K562 (cell line): ENCODE data around the gene HIVEP1. TPM values are rescaled to one million over a fixed set of nuclear protein-coding genes. Genes with fewer than 3 reads are reported as not detected.

ENCODE experiments used
- BHLHE40 ChIP-seq: IDR thresholded peaks from 2 replicates; pipeline ENCODE4 v1.6.1; 2011; ENCODE audit warnings: low read length, improper control_type of control experiment
- C11orf30 ChIP-seq: fragments of 450-650 bp; IDR thresholded peaks from 2 replicates; pipeline ENCODE4 v1.6.1; 2016; ENCODE audit warnings: low read depth, mild to moderate bottlenecking
- CBFA2T3 ChIP-seq: fragments of 450-650 bp; IDR thresholded peaks from 2 replicates; pipeline ENCODE4 v1.6.1; 2017
- CBX1 ChIP-seq: sonication (generic); IDR thresholded peaks from 2 replicates; pipeline ENCODE4 v1.6.1; 2016; ENCODE audit warnings: antibody characterized with exemption, low read depth, mild to moderate bottlenecking
- CBX8 ChIP-seq: fragments of 200-600 bp; sonication (generic); IDR thresholded peaks from 2 replicates; pipeline ENCODE4 v1.6.1; 2012; ENCODE audit warnings: borderline replicate concordance, mixed run types, low read depth, mild to moderate bottlenecking, moderate library complexity, mixed read lengths, low read length, control low read depth, inconsistent platforms; ENCODE audit not compliant: poor library complexity, severe bottlenecking; ENCODE audit errors: extremely low read depth
- EP300 ChIP-seq: IDR thresholded peaks from 2 replicates; pipeline ENCODE4 v1.6.1; 2012; ENCODE audit warnings: low read length, improper control_type of control experiment
- EP400 ChIP-seq: fragments of 450-650 bp; IDR thresholded peaks from 2 replicates; pipeline ENCODE4 v1.6.1; 2017; ENCODE audit warnings: antibody characterized with exemption, mild to moderate bottlenecking, moderate library complexity
- HDAC2 ChIP-seq: fragments of 450-650 bp; IDR thresholded peaks from 2 replicates; pipeline ENCODE4 v1.6.1; 2016; ENCODE audit warnings: mild to moderate bottlenecking
- KLF6 ChIP-seq: fragments of 250-450 bp; sonication (Bioruptor Pico); IDR thresholded peaks from 2 replicates; pipeline ENCODE4 v1.4.0; 2020; ENCODE audit warnings: mild to moderate bottlenecking, moderate library complexity, borderline replicate concordance
- MAZ ChIP-seq, 2 experiments: fragments of 450-650 bp in 1 of 2; sonication (generic) in 1 of 2; formaldehyde crosslinking; IDR thresholded peaks in 1 of 2; conservative IDR thresholded peaks in 1 of 2; 2 replicates each; pipeline versions ENCODE4 v1.4.0 to v1.5.0; 2020; ENCODE audit warnings: mild to moderate bottlenecking in 1 of 2, missing genetic modification reagents in 1 of 2
- MCM2 ChIP-seq: fragments of 450-650 bp; IDR thresholded peaks from 2 replicates; pipeline ENCODE4 v1.6.1; 2017; ENCODE audit warnings: low read depth, mild to moderate bottlenecking
- MEIS2 ChIP-seq: fragments of 450-650 bp; IDR thresholded peaks from 2 replicates; pipeline ENCODE4 v1.6.1; 2014; ENCODE audit warnings: mild to moderate bottlenecking; ENCODE audit not compliant: partially characterized antibody
- MLLT1 ChIP-seq, 2 experiments: fragments of 450-650 bp; IDR thresholded peaks; 2 replicates each; pipeline ENCODE4 v1.6.1; 2016
- MYC ChIP-seq, 2 experiments: fragments of 250-450 bp in 1 of 2; sonication (Bioruptor Pico) in 1 of 2; IDR thresholded peaks; 2 replicates each; pipeline versions ENCODE4 v1.5.1 to v1.6.1; 2012 to 2021; ENCODE audit warnings: low read depth in 2 of 2, borderline replicate concordance in 1 of 2, improper control_type of control experiment in 1 of 2, low read length in 1 of 2, mild to moderate bottlenecking in 1 of 2, moderate library complexity in 1 of 2
- NRF1 ChIP-seq, 2 experiments: fragments of 450-650 bp; IDR thresholded peaks in 1 of 2; conservative IDR thresholded peaks in 1 of 2; 2 replicates each; pipeline ENCODE4 v1.6.1; 2014; ENCODE audit warnings: mild to moderate bottlenecking in 2 of 2
- POU5F1 ChIP-seq: fragments of 150-350 bp; IDR thresholded peaks from 2 replicates; pipeline ENCODE4 v1.6.1; 2014; ENCODE audit warnings: borderline replicate concordance, low read length, low read depth, mild to moderate bottlenecking; ENCODE audit not compliant: partially characterized antibody
- PPARD ChIP-seq: fragments of 250-450 bp; sonication (Bioruptor Pico); IDR thresholded peaks from 2 replicates; pipeline ENCODE4 v1.8.0; 2022; ENCODE audit warnings: inconsistent platforms, mild to moderate bottlenecking, moderate library complexity
- SNRNP70 ChIP-seq: fragments of 200-400 bp; formaldehyde crosslinking; optimal IDR thresholded peaks from 2 replicates; pipeline ENCODE3; 2017; ENCODE audit warnings: low read depth, low read length
- ZBTB5 ChIP-seq: fragments of 450-650 bp; IDR thresholded peaks from 2 replicates; pipeline ENCODE4 v1.6.1; 2017; ENCODE audit warnings: antibody characterized with exemption
- ZNF197 ChIP-seq: fragments of 200-800 bp; sonication (Bioruptor generic); IDR thresholded peaks from 2 replicates; pipeline ENCODE4 v1.6.1; 2016; ENCODE audit warnings: low read depth, missing genetic modification characterization, missing compliant biosample characterization
- ZNF224 ChIP-seq: sonication (generic); formaldehyde crosslinking; IDR thresholded peaks from 2 replicates; pipeline ENCODE4 v1.8.0; 2022; ENCODE audit warnings: mild to moderate bottlenecking, missing genetic modification reagents
- ZNF780A ChIP-seq: fragments of 250-450 bp; sonication (Bioruptor Pico); IDR thresholded peaks from 2 replicates; pipeline ENCODE4 v1.5.0; 2021; ENCODE audit warnings: mild to moderate bottlenecking
- polyA plus RNA-seq, 8 experiments: library from polyadenylated mRNA; depleted of rRNA in 4 of 8; stranded (reverse) in 5 of 8; unstranded in 3 of 8; fragments of >200 nt; fragmentation: Nextera tagmentation in 2 of 8; fragmentation: Illumina TruSeq in 1 of 8; extraction: Ambion mirVana in 2 of 8; extraction: Trizol in 1 of 8; gene quantifications; 2 replicates each; pipeline versions ENCODE4 v1.2.1 to v1.2.3, GENCODE V29; 2011 to 2014; ENCODE audit warnings: inconsistent platforms in 1 of 8, missing spikeins in 1 of 8
- total RNA-seq, 7 experiments: library from RNA; depleted of rRNA in 6 of 7; stranded (reverse); fragments of >200 nt in 6 of 7; fragmentation: Illumina TruSeq in 2 of 7; extraction: Trizol in 2 of 7; gene quantifications; 2 replicates each; pipeline versions ENCODE4 v1.2.1 to v1.2.3, GENCODE V29; 2011 to 2021; ENCODE audit warnings: low replicate concordance in 1 of 7
- TF ChIP-seq, protein P1 (sequence below), 2 experiments: fragments of 450-650 bp; conservative IDR thresholded peaks; 2 replicates each; pipeline ENCODE4 v1.6.1; 2017; ENCODE audit warnings: mild to moderate bottlenecking in 2 of 2, moderate library complexity in 2 of 2

Gene HIVEP1
- total and polyA plus RNA-seq, 9 of the 15 experiments (the other 6 are each of a cell fraction or from before 2014, with no cell fraction given) = 6.0 to 33.3 (median 21.7) TPM

- TF ChIP-seq, protein P1, sequence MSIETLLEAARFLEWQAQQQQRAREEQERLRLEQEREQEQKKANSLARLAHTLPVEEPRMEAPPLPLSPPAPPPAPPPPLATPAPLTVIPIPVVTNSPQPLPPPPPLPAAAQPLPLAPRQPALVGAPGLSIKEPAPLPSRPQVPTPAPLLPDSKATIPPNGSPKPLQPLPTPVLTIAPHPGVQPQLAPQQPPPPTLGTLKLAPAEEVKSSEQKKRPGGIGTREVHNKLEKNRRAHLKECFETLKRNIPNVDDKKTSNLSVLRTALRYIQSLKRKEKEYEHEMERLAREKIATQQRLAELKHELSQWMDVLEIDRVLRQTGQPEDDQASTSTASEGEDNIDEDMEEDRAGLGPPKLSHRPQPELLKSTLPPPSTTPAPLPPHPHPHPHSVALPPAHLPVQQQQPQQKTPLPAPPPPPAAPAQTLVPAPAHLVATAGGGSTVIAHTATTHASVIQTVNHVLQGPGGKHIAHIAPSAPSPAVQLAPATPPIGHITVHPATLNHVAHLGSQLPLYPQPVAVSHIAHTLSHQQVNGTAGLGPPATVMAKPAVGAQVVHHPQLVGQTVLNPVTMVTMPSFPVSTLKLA (conservative IDR thresholded peaks at IDR 0.05) = peak in 1 of 2 experiments; percentile 70; a peak in 2 of 4 replicates
- TF ChIP-seq ZBTB5 = no peak
- peak; percentile 49 for TF ChIP-seq MEIS2
- no peak for TF ChIP-seq CBX8
- TF ChIP-seq CBFA2T3 = peak; percentile 42; the same call in 1 of the 2 replicates
- no peak for TF ChIP-seq NRF1 (conservative IDR thresholded peaks at IDR 0.05 in 1 of 2, IDR thresholded peaks at IDR 0.05 in 1 of 2)
- TF ChIP-seq MCM2 = no peak
- TF ChIP-seq KLF6 (CRISPR knock-in tag) = no peak
- peak in 1 of 2 experiments; percentile 65; a peak in 1 of 4 replicates for TF ChIP-seq MLLT1 (IDR thresholded peaks at IDR 0.05)
- 0 out of 2 replicates have a peak, but pooled peaks have one; percentile 15 for TF ChIP-seq HDAC2
- TF ChIP-seq BHLHE40 = peak; percentile 61; the same call in 1 of the 2 replicates
- TF ChIP-seq POU5F1 = no peak
- no peak for TF ChIP-seq ZNF780A
- TF ChIP-seq SNRNP70 = no peak
- 0 out of 4 replicates have a peak, but pooled peaks of 1 of the 2 experiments have one; percentile 30 for TF ChIP-seq MAZ (CRISPR knock-in tag; conservative IDR thresholded peaks at IDR 0.05 in 1 of 2, IDR thresholded peaks at IDR 0.05 in 1 of 2)
- no peak for TF ChIP-seq ZNF224
- peak; percentile 71; the same call in 1 of the 2 replicates for TF ChIP-seq CBX1
- peak; percentile 89 for TF ChIP-seq MYC (IDR thresholded peaks at IDR 0.05; ENCODE audit: low read depth, low read length)
- TF ChIP-seq MYC (CRISPR knock-in tag; IDR thresholded peaks at IDR 0.05; ENCODE audit: borderline replicate concordance, low read depth) = no peak
- peak; percentile 45; the same call in 1 of the 2 replicates for TF ChIP-seq EP300
- TF ChIP-seq PPARD (CRISPR knock-in tag) = no peak
- TF ChIP-seq C11orf30 = 0 out of 2 replicates have a peak, but pooled peaks have one; percentile 12
- peak; percentile 62; the same call in 1 of the 2 replicates for TF ChIP-seq EP400
- no peak for TF ChIP-seq ZNF197 (CRISPR knock-in tag)
Measured at GRCh38 chr6:11975353-11975977, 36.6 kb upstream of the HIVEP1 start (continued).
